ENCODE results near the gene ATP12A.

The ATP12A gene

DNA sequence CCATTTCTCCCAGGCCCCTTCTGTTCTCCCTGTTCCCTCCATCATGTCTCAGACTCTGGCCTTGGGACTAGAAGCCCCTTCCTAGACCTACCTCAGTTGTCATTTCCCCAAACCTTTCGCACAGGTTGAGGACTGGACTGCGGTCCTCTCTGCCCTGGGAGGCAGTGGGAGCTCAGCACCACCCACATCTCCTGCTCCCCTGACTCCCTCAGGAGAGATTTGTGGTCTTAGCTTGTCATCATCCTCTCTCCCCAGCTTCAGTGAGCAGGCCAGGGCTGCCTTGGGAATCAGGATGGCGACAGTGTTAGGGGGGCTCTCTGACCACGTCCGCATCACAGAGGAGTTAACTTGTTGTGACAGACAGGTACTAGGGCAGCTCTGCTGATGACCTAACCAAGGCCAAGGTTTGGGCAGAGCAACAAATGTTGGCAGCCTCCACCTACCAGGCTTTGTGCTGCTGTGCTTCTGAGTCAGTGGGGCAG is 58.2 kb downstream of the ATP12A start:
- FAIRE-seq = no peak

DNA sequence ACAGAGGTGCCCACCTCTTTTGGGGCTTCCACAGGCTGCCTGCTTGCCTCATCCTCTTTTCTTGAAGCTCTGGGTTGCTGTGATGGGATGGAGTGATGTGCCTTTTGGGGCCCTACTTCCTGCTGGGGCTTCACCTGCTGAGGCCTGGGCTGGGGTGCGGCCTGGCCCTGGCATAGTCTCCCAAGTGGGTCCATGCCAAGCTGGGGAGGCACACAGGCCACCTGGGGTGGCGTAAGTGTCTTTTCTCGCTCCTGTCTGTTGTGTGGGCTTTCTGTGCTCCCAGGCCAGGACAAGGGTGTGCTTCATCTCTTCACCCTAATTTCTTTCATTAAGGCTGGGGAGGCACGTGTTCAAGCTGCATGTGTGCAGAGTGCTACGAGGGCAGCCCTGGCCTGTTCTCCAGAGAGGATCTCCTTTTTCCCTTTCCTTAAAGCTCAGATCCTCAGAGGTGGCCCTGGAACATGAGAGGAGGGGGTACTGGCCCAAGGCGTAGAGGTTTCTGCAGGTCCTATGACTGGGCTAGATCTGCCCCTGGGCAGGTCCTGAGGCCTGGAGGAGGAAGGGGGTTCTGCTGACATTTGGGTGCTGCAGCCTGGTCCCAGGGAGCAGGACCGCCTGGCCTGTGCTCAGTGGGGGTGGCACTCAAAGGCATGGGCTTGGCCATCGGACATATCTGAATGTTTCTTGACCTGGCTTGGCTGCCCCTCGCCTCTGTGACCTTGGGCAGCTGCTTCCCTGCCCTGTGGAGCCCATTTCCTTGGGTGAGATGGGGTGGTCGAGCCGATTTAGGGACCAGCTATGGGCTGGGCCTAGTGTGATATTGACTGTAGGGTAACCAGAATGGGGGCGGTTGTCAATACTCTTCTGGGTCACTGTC is 60.0 kb downstream of the ATP12A start:
- no peak for FAIRE-seq

DNA sequence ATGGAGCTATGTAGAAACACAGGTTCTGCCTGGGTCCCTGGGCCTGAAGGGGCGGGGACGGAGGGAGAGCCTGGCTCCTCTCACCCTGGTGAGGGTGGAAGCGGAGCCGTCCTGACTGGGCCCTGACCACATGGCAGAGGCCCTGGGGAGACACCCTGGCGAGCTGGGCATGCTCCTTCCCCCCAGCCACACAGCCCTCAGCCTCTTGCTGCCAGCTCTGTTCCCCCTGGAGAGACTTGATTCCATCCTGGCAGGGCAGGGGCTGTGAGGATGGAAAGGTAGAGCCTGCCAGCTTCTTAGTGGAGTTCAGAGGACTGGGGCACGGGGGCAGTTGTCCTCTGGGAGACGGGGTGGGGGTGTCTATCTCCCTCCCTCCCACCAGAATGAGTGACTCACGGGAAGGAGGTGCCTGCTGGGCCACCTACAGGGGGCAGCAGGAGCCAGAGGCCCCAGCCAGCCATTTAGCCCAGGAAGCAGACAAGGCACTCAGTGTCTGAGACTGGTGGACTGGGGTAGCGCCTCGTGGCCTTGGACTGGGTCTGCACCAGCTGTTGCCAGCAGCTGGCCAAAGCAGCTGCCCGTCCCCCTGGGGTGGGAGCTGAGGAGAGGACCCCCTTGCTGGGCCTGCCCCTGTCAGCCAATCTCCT is 60.9 kb downstream of the ATP12A start:
- FAIRE-seq = no peak

GRCh38 chr13:24741791-24742190 is 61.6 kb downstream of the ATP12A start:
- no peak for FAIRE-seq

GRCh38 chr13:24742294-24742693 is 62.1 kb downstream of the ATP12A start:
- FAIRE-seq = no peak

DNA sequence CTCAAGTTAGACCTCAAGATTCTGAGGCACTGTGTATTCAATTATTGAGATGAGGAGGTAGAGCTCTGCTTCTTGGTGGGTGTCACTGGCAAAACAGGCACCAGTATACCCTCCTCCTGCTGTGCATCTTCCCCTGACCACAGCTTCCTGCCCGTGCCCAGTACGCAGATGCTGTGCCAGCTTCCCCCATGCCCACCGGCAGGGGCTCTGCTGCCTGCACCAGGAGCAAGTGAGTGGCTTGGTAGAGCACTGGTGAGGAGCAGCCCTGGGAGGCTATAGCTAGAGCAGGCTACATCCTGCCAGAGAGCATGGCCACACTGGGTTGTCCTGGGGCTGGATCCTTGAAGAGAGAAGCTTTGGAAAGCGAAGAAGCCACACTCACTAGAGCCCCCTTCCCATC is 62.8 kb downstream of the ATP12A start:
- FAIRE-seq = no peak

- no peak for FAIRE-seq
Measured at GRCh38 chr13:24744247-24744646, 64.0 kb downstream of the ATP12A start.

DNA sequence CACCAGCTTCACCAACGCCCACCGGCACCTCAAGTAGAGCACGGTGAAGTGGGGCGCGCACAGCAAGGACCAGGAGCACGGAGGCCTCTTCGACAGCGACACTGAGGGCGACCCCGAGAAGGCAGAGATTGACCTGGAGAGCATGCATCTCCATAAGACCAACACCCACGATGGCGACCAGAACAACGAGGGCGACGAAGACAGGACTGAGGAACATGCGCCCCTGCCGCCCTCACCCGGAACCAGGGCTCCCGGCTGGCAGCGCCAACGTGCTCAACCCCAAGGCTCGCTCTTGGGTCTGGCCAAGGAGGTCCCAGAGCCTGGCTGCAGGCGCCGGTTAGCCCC is 65.3 kb downstream of the ATP12A start:
- no peak for FAIRE-seq

DNA sequence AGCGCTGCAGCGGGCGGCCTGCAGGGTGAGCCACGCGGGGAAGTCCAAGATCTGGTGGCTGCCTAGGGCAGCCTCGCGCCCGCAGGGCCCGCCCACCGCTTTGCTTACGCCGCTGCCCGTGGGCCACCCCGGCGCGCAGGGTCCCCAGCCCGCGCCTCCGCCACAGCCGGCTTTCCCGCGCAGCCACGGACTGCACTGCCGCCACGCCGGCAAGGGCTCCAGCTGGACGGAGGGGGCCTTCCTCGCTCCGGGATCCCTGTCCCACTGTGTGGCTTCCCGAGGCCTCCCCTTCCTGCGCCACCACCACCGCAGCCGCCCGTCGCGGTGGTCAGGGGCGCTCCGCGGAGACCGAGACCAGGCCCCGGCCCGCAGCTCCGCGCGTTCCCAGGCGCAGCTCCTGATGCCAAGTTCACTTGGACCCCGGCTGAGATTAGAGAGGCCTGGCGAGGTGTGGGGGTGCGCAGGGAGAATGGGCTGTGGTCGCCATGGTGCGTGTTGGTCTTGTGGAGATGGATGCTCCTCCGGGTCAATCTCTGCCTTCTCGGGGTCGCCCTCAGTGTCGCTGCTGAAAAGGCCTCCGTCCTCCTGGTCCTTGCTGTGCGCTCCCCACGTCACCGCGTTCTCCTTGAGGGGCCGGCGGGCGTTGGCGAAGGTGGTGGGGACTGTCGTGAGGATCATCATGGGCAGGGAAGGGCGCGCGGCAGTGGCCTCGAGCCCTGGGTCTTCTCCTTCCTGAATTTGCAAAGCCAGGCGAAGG is 65.8 kb downstream of the ATP12A start:
- FAIRE-seq = no peak

DNA sequence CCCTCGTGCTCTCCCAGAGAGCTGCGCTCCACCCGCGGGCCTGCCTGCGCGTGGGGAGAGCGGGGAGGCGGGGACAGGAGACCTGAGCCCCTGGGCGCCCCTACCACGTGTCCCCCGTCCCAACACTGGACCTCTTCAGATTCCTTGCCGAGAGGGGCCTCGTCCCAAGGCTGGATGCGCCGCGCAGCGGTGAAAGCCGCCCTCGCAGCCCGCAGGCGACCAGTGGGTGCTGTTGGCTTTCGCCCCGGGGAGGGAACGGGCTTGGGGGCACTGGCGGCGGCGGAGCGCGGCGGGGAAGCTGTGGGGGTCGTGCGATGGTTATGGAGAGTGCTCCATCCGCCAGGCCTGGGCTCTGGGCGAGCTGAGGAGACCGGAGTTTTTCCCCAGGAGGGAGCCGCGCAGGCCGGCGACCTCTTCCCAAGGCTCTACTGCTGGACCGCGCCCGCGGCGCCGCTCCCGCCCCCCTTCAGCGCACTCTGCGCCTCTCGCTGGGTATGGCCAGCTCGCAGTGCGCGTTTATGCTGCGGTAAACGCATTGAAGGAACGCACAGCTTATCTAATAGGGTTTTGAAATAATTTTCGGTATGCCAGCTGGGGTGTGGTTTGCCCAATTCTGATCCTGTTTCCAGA is 66.5 kb downstream of the ATP12A start:
- no peak for FAIRE-seq

GRCh38 chr13:24747248-24748060 is 67.2 kb downstream of the ATP12A start:
- FAIRE-seq = no peak

DNA sequence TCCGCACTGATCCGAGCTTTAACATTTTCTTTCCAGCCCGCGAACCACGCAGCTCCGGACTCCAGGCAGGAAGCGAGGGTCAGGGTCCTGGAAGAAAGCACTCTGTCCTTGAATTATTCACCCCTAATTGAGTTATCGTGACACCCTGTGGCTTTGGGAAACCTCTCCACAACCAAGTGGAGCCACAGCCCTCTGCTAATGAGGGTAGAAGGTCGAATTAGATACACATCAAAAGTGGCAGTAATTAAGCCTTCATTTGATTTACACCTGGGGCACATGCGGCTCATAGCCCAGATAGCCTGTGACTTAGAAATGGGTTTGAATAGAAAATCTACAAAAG is 67.8 kb downstream of the ATP12A start:
- no peak for FAIRE-seq

DNA sequence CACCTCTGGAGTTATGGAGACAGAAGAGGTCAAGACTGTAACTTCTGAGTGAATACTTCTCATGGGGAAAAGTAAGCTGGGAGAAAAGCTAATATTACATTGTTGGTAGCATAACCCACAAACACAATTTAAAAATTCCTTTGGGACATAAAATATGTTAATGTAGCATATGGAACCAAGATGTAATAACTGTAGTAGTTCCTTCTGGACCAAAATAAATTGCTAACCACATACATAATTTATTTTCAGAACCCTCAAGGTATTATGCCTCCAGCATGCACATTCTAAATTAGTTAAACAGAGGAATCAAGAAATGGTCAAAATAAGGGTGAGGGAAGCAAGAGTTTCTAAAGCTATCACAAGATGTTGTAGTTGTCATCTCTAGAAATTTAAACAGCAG is 79.0 kb downstream of the ATP12A start:
- no peak for FAIRE-seq

All from G401.6 (cell line).